HG03039 (cell line): ENCODE results near the gene PLEKHM1.

Source experiments
- ATAC-seq: cut with Tn5 transposase; IDR thresholded peaks from one replicate; pipeline ENCODE4 v1.9.1; 2021; ENCODE audit warnings: mild to moderate bottlenecking, moderate library complexity; ENCODE audit not compliant: unreplicated experiment

PLEKHM1 gene

GRCh38 chr17:45428931-45429338 is 61.6 kb downstream of the PLEKHM1 start:
- ATAC-seq = no peak

GRCh38 chr17:45428050-45428617 is 62.4 kb downstream of the PLEKHM1 start:
- ATAC-seq = no peak

- no peak for ATAC-seq
Observed at GRCh38 chr17:45427181-45427835, 63.2 kb downstream of the PLEKHM1 start.

- no peak for ATAC-seq
Observed at GRCh38 chr17:45426561-45426960, 64.0 kb downstream of the PLEKHM1 start.

- no peak for ATAC-seq
Observed at GRCh38 chr17:45425984-45426413, 64.5 kb downstream of the PLEKHM1 start.

GRCh38 chr17:45425125-45425983 is 65.2 kb downstream of the PLEKHM1 start:
- ATAC-seq = no peak

- ATAC-seq = no peak
Observed at GRCh38 chr17:45424769-45425124, 65.8 kb downstream of the PLEKHM1 start.

- no peak for ATAC-seq
Observed at GRCh38 chr17:45423975-45424335, 66.6 kb downstream of the PLEKHM1 start.

GRCh38 chr17:45423304-45423974 is 67.1 kb downstream of the PLEKHM1 start:
- ATAC-seq = no peak

- ATAC-seq = no peak
Observed at GRCh38 chr17:45414990-45415881, 75.3 kb downstream of the PLEKHM1 start.

- no peak for ATAC-seq
Observed at GRCh38 chr17:45413498-45413923, 77.0 kb downstream of the PLEKHM1 start.

- no peak for ATAC-seq
Observed at GRCh38 chr17:45411348-45412105, 79.0 kb downstream of the PLEKHM1 start.

- ATAC-seq = no peak
Observed at GRCh38 chr17:45410144-45411091, 80.1 kb downstream of the PLEKHM1 start.

GRCh38 chr17:45409659-45410076 is 80.9 kb downstream of the PLEKHM1 start:
- ATAC-seq = no peak

GRCh38 chr17:45408611-45409421 is 81.7 kb downstream of the PLEKHM1 start:
- ATAC-seq = no peak

- no peak for ATAC-seq
Observed at GRCh38 chr17:45406107-45406506, 84.4 kb downstream of the PLEKHM1 start.

GRCh38 chr17:45405250-45406086 is 85.1 kb downstream of the PLEKHM1 start:
- no peak for ATAC-seq
